SH-SY5Y (cell line): ENCODE results near the gene ANAPC4.

Source experiments
- GATA2 ChIP-seq: IDR thresholded peaks from 2 replicates; pipeline ENCODE4 v1.6.1; 2011; ENCODE audit warnings: mild to moderate bottlenecking, low read depth, low read length
- GATA3 ChIP-seq: IDR thresholded peaks from 2 replicates; pipeline ENCODE4 v1.6.1; 2011; ENCODE audit warnings: low read depth, mild to moderate bottlenecking, low read length, moderate library complexity

Gene ANAPC4

GRCh38 chr4:25440478-25441030 is 63.5 kb downstream of the ANAPC4 start:
- TF ChIP-seq GATA2 (no peak), GATA3 (no peak)

GRCh38 chr4:25441519-25442117 is 64.6 kb downstream of the ANAPC4 start:
- TF ChIP-seq GATA2 (no peak), GATA3 (no peak)

- TF ChIP-seq GATA3: no peak
- TF ChIP-seq GATA2: no peak
Measured at GRCh38 chr4:25442863-25443307, 65.8 kb downstream of the ANAPC4 start.

- TF ChIP-seq GATA3 (no peak), GATA2 (no peak)
Measured at GRCh38 chr4:25443851-25444250, 66.8 kb downstream of the ANAPC4 start.

GRCh38 chr4:25446611-25447010 is 69.5 kb downstream of the ANAPC4 start:
- no peak for TF ChIP-seq GATA2
- TF ChIP-seq GATA3: no peak

GRCh38 chr4:25448379-25449109 is 71.5 kb downstream of the ANAPC4 start:
- TF ChIP-seq GATA2 (no peak), GATA3 (no peak)

- no peak for TF ChIP-seq GATA3
Measured at GRCh38 chr4:25449270-25449669, 72.2 kb downstream of the ANAPC4 start.

GRCh38 chr4:25449688-25450087 is 72.6 kb downstream of the ANAPC4 start:
- TF ChIP-seq GATA3 (no peak), GATA2 (no peak)

GRCh38 chr4:25450491-25450901 is 73.4 kb downstream of the ANAPC4 start:
- TF ChIP-seq GATA2 (no peak), GATA3 (no peak)

GRCh38 chr4:25451676-25452075 is 74.6 kb downstream of the ANAPC4 start:
- TF ChIP-seq GATA2 (no peak), GATA3 (no peak)

- TF ChIP-seq GATA2: no peak
- no peak for TF ChIP-seq GATA3
Measured at GRCh38 chr4:25452081-25452480, 75.0 kb downstream of the ANAPC4 start.

- TF ChIP-seq GATA2 (no peak), GATA3 (no peak)
Measured at GRCh38 chr4:25454476-25454875, 77.4 kb downstream of the ANAPC4 start.

- no peak for TF ChIP-seq GATA2
- TF ChIP-seq GATA3: no peak
Measured at GRCh38 chr4:25457053-25457715, 80.1 kb downstream of the ANAPC4 start.

GRCh38 chr4:25466966-25467697 is 90.1 kb downstream of the ANAPC4 start:
- TF ChIP-seq GATA2 (peak; percentile 55; the same call in 1 of the 2 replicates), GATA3 (no peak)
